WTC11 (cell line): ENCODE results near the gene ANKRD23.

Experiments used
- ELF4 ChIP-seq: sonication (generic); formaldehyde crosslinking; IDR thresholded peaks from 2 replicates; pipeline ENCODE4 v1.8.1; 2022; ENCODE audit warnings: low read depth, mild to moderate bottlenecking, moderate library complexity, missing genetic modification reagents
- ESRRA ChIP-seq: sonication (generic); formaldehyde crosslinking; IDR thresholded peaks from 2 replicates; pipeline ENCODE4 v1.8.1; 2022; ENCODE audit warnings: mild to moderate bottlenecking, missing genetic modification reagents, borderline replicate concordance
- FOXK1 ChIP-seq: sonication (generic); formaldehyde crosslinking; IDR thresholded peaks from 2 replicates; pipeline ENCODE4 v1.8.0; 2022; ENCODE audit warnings: mild to moderate bottlenecking, moderate library complexity, missing genetic modification reagents
- RELA ChIP-seq: sonication (generic); formaldehyde crosslinking; IDR thresholded peaks from 2 replicates; pipeline ENCODE4 v1.8.1; 2022; ENCODE audit warnings: missing genetic modification reagents, mild to moderate bottlenecking, borderline replicate concordance
- TCF7 ChIP-seq: sonication (generic); formaldehyde crosslinking; IDR thresholded peaks from 2 replicates; pipeline ENCODE4 v1.8.0; 2022; ENCODE audit warnings: mild to moderate bottlenecking, low read depth, missing genetic modification reagents, moderate library complexity
- ZNF317 ChIP-seq: sonication (generic); formaldehyde crosslinking; IDR thresholded peaks from 2 replicates; pipeline ENCODE4 v1.8.1; 2023; ENCODE audit warnings: low read depth, mild to moderate bottlenecking, moderate library complexity, missing genetic modification reagents, borderline replicate concordance
- TF ChIP-seq, protein P1 (sequence below): sonication (generic); formaldehyde crosslinking; conservative IDR thresholded peaks from 2 replicates; pipeline ENCODE4 v1.8.1; 2023; ENCODE audit warnings: mild to moderate bottlenecking, low read depth, missing genetic modification reagents, moderate library complexity
- TF ChIP-seq, protein P2 (sequence below): fragments of 200-600 bp; IDR thresholded peaks from 2 replicates; pipeline ENCODE4 v1.8.0; 2022; ENCODE audit warnings: antibody characterized with exemption
- TF ChIP-seq, protein P3 (sequence below): sonication (generic); formaldehyde crosslinking; IDR thresholded peaks from 2 replicates; pipeline ENCODE4 v1.8.1; 2022; ENCODE audit warnings: low read depth, mild to moderate bottlenecking, moderate library complexity, missing genetic modification reagents, borderline replicate concordance
- TF ChIP-seq, protein P4 (sequence below): sonication (generic); formaldehyde crosslinking; IDR thresholded peaks from 2 replicates; pipeline ENCODE4 v1.8.0; 2022; ENCODE audit warnings: mild to moderate bottlenecking, missing genetic modification reagents

DNA sequence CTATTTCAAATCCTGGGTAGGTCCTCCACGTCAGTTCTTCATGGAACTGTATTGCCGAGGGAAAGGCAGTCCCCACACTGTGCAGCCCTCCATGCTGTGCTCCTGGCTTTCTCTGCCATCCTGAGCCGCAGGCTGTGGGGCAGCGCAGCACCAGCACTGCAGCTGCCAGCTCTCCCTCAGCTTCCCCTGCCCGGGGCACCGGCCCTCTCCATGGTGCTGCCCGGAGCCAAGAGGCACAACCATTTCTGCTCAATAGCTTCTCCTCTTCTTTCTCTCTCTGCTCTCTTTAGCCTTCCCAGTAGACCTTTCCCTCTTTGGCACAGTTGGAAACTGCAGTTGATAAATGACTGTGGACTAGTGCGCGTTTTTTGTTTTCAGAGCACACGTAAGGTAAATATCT is 12.1 kb downstream of the ANKRD23 start:
- TF ChIP-seq, protein P1, sequence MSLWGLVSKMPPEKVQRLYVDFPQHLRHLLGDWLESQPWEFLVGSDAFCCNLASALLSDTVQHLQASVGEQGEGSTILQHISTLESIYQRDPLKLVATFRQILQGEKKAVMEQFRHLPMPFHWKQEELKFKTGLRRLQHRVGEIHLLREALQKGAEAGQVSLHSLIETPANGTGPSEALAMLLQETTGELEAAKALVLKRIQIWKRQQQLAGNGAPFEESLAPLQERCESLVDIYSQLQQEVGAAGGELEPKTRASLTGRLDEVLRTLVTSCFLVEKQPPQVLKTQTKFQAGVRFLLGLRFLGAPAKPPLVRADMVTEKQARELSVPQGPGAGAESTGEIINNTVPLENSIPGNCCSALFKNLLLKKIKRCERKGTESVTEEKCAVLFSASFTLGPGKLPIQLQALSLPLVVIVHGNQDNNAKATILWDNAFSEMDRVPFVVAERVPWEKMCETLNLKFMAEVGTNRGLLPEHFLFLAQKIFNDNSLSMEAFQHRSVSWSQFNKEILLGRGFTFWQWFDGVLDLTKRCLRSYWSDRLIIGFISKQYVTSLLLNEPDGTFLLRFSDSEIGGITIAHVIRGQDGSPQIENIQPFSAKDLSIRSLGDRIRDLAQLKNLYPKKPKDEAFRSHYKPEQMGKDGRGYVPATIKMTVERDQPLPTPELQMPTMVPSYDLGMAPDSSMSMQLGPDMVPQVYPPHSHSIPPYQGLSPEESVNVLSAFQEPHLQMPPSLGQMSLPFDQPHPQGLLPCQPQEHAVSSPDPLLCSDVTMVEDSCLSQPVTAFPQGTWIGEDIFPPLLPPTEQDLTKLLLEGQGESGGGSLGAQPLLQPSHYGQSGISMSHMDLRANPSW (CRISPR knock-in tag), result no peak
- TF ChIP-seq ZNF317, result no peak
- TF ChIP-seq, protein P2, sequence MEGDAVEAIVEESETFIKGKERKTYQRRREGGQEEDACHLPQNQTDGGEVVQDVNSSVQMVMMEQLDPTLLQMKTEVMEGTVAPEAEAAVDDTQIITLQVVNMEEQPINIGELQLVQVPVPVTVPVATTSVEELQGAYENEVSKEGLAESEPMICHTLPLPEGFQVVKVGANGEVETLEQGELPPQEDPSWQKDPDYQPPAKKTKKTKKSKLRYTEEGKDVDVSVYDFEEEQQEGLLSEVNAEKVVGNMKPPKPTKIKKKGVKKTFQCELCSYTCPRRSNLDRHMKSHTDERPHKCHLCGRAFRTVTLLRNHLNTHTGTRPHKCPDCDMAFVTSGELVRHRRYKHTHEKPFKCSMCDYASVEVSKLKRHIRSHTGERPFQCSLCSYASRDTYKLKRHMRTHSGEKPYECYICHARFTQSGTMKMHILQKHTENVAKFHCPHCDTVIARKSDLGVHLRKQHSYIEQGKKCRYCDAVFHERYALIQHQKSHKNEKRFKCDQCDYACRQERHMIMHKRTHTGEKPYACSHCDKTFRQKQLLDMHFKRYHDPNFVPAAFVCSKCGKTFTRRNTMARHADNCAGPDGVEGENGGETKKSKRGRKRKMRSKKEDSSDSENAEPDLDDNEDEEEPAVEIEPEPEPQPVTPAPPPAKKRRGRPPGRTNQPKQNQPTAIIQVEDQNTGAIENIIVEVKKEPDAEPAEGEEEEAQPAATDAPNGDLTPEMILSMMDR, result no peak
- TF ChIP-seq FOXK1 (CRISPR knock-in tag), result no peak
- no peak for TF ChIP-seq ESRRA (CRISPR knock-in tag)
- no peak for TF ChIP-seq TCF7 (CRISPR knock-in tag)
- TF ChIP-seq, protein P3, sequence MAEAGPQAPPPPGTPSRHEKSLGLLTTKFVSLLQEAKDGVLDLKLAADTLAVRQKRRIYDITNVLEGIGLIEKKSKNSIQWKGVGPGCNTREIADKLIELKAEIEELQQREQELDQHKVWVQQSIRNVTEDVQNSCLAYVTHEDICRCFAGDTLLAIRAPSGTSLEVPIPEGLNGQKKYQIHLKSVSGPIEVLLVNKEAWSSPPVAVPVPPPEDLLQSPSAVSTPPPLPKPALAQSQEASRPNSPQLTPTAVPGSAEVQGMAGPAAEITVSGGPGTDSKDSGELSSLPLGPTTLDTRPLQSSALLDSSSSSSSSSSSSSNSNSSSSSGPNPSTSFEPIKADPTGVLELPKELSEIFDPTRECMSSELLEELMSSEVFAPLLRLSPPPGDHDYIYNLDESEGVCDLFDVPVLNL (CRISPR knock-in tag), result no peak
- TF ChIP-seq, protein P4, sequence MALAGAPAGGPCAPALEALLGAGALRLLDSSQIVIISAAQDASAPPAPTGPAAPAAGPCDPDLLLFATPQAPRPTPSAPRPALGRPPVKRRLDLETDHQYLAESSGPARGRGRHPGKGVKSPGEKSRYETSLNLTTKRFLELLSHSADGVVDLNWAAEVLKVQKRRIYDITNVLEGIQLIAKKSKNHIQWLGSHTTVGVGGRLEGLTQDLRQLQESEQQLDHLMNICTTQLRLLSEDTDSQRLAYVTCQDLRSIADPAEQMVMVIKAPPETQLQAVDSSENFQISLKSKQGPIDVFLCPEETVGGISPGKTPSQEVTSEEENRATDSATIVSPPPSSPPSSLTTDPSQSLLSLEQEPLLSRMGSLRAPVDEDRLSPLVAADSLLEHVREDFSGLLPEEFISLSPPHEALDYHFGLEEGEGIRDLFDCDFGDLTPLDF (CRISPR knock-in tag), result no peak
- TF ChIP-seq ELF4 (CRISPR knock-in tag), result no peak
- TF ChIP-seq RELA, result no peak
